Prostate gland (tissue), 2 donors: ENCODE measurements around the gene PRDM1. TPM values are rescaled to one million over a fixed set of nuclear protein-coding genes. Genes with fewer than 3 reads are reported as not detected.

ENCODE experiments used
- DNase-seq: peaks from one replicate; pipeline ENCODE4 v3.0.0-alpha.2; 2019; ENCODE audit warnings: low spot score
- H3K27ac ChIP-seq, 2 donors: fragments of 200-600 bp; sonication (generic); 2 replicates each; pipeline ENCODE4 v1.5.1; 2017 to 2019
- H3K27me3 ChIP-seq: fragments of 200-600 bp; sonication (generic); replicated peaks from 2 replicates; pipeline ENCODE4 v1.5.1; 2019; ENCODE audit not compliant: insufficient read depth
- H3K36me3 ChIP-seq, 2 donors: fragments of 200-600 bp; sonication (generic); 1 replicate in 1 of 2; 2 replicates in 1 of 2; pipeline versions ENCODE4 v1.5.1 to v1.8.1; 2017 to 2019
- H3K4me1 ChIP-seq: fragments of 200-600 bp; sonication (generic); replicated peaks from 2 replicates; pipeline ENCODE4 v1.5.1; 2019
- H3K4me3 ChIP-seq, 2 donors: fragments of 200-600 bp; sonication (generic); 2 replicates each; pipeline ENCODE4 v1.5.1; 2017 to 2019
- H3K9me3 ChIP-seq: fragments of 200-600 bp; sonication (generic); 2 replicates; pipeline ENCODE4 v1.5.1; 2017
- POLR2A ChIP-seq: fragments of 450-650 bp; IDR thresholded peaks from one replicate; pipeline ENCODE4 v1.6.1; 2016; ENCODE audit warnings: antibody characterized with exemption, mild to moderate bottlenecking
- POLR2AphosphoS5 ChIP-seq: sonication (generic); formaldehyde crosslinking; IDR thresholded peaks from one replicate; pipeline ENCODE4 v1.6.1; 2017; ENCODE audit warnings: antibody characterized with exemption
- WGBS: methylation state at CpG from one replicate; pipeline ENCODE4 v1.1.5; 2018; 5-methylcytosine and 5-hydroxymethylcytosine counted together
- intact Hi-C: fragments of 100-400 bp; cut with DNase I; formaldehyde crosslinking; loops from one replicate; pipeline ENCODE4 v1.14.2; 2022
- total RNA-seq, 2 donors: library from RNA; depleted of rRNA; stranded (reverse); fragments of >200 nt; gene quantifications; one replicate each; pipeline ENCODE4 v1.1.0, GENCODE V29; 2016
- TF ChIP-seq, protein P1 (sequence below), 4 experiments: fragments of 200-600 bp in 2 of 4; fragments of 450-650 bp in 2 of 4; sonication (generic) in 2 of 4; IDR thresholded peaks; 1 replicate in 3 of 4; 2 replicates in 1 of 4; pipeline ENCODE4 v1.5.1; 2016 to 2019; ENCODE audit warnings: antibody characterized with exemption in 4 of 4, mild to moderate bottlenecking in 2 of 4, moderate library complexity in 2 of 4

PRDM1 gene
- total RNA-seq, 2 donors from 2014 or later: 3.5 TPM

DNA sequence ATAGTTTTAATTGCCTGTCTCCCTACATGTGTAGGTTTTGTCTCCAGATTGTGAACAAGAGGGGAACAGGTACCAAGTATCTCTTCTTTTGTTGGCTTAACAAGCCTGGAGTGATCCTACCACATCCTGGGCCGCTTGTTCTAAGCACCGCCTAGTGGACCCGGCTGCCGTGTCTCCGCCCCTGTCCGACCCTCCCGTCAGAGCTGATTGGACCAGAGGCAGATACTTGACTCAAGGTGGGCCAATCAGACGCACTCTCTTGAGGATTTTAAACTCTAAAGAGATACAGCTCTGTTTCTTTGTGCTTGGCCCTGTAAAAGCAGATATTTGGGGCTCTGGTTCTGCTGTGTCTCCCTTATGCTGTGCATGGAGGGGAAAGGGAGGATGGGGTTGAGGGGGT lies 68.2 kb downstream of the PRDM1 start:
- no peaks in the 10 kb centered on the region for H3K36me3 ChIP-seq
- 95% methylated on average over 8 of the region's 8 CpGs for WGBS
- H3K27me3 ChIP-seq: no peaks in the 10 kb centered on the region
- intact Hi-C loops: no loop called here
- H3K9me3 ChIP-seq: no peaks in the 10 kb centered on the region
- no peak overlapping the region for H3K4me3 ChIP-seq
- no peaks in the 10 kb centered on the region for H3K4me1 ChIP-seq
- no peak for DNase-seq
- TF ChIP-seq POLR2AphosphoS5 (no peak), POLR2A (no peak)
- TF ChIP-seq, protein P1, sequence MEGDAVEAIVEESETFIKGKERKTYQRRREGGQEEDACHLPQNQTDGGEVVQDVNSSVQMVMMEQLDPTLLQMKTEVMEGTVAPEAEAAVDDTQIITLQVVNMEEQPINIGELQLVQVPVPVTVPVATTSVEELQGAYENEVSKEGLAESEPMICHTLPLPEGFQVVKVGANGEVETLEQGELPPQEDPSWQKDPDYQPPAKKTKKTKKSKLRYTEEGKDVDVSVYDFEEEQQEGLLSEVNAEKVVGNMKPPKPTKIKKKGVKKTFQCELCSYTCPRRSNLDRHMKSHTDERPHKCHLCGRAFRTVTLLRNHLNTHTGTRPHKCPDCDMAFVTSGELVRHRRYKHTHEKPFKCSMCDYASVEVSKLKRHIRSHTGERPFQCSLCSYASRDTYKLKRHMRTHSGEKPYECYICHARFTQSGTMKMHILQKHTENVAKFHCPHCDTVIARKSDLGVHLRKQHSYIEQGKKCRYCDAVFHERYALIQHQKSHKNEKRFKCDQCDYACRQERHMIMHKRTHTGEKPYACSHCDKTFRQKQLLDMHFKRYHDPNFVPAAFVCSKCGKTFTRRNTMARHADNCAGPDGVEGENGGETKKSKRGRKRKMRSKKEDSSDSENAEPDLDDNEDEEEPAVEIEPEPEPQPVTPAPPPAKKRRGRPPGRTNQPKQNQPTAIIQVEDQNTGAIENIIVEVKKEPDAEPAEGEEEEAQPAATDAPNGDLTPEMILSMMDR (IDR thresholded peaks at IDR 0.05): no peak
- H3K27ac ChIP-seq: no peak overlapping the region

GRCh38 chr6:106155219-106155830 lies 69.2 kb downstream of the PRDM1 start:
- Histone ChIP-seq H3K4me3 (no peak overlapping the region), H3K36me3 (no peaks in the 10 kb centered on the region), H3K27me3 (no peaks in the 10 kb centered on the region), H3K4me1 (no peaks in the 10 kb centered on the region), H3K27ac (no peak overlapping the region), H3K9me3 (no peaks in the 10 kb centered on the region)
- WGBS: 73% methylated on average over 12 of the region's 12 CpGs
- TF ChIP-seq, protein P1 (IDR thresholded peaks at IDR 0.05): no peak
- no peak for TF ChIP-seq POLR2AphosphoS5
- TF ChIP-seq POLR2A: no peak
- no peak for DNase-seq
- intact Hi-C loops: no loop called here

GRCh38 chr6:106156413-106156812 lies 70.3 kb downstream of the PRDM1 start:
- Histone ChIP-seq H3K9me3 (no peaks in the 10 kb centered on the region), H3K27ac (no peak overlapping the region), H3K36me3 (no peaks in the 10 kb centered on the region), H3K27me3 (no peaks in the 10 kb centered on the region), H3K4me3 (no peak overlapping the region), H3K4me1 (no peaks in the 10 kb centered on the region)
- WGBS: 58% methylated on average over 3 of the region's 3 CpGs
- DNase-seq: no peak
- TF ChIP-seq, protein P1 (IDR thresholded peaks at IDR 0.05): no peak
- intact Hi-C loops: no loop called here

DNA sequence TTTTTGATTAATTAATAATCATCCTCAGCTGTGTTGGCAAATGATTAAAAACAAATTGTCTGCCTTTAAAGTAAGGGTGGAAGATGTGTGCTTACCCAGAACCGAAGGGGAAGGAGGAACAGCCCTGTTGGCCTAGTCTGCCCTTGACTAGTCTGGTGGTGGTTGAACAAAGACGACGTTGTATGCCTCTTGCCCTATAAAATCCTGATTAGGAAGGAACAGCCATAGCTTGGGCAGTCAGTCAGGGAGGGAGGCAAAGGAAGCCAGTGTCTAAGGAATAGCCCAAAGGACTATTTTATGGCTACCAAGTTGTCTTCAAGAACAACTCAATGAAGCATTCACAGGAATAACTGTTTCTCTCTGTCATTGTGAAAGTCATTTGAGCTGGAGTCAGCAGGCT lies 70.7 kb downstream of the PRDM1 start:
- Histone ChIP-seq H3K36me3 (no peaks in the 10 kb centered on the region), H3K27ac (no peak overlapping the region), H3K27me3 (no peaks in the 10 kb centered on the region), H3K4me3 (no peak overlapping the region), H3K9me3 (no peaks in the 10 kb centered on the region), H3K4me1 (no peaks in the 10 kb centered on the region)
- no peak for DNase-seq
- TF ChIP-seq POLR2A: no peak
- TF ChIP-seq, protein P1 (IDR thresholded peaks at IDR 0.05): no peak
- WGBS: 20% methylated on average over 3 of the region's 3 CpGs
- intact Hi-C loops: no loop called here

- H3K9me3 ChIP-seq: no peaks in the 10 kb centered on the region
- H3K4me1 ChIP-seq: no peaks in the 10 kb centered on the region
- H3K27ac ChIP-seq: no peak overlapping the region
- no peak for DNase-seq
- H3K36me3 ChIP-seq: no peaks in the 10 kb centered on the region
- no peak for TF ChIP-seq POLR2A
- no peak for TF ChIP-seq POLR2AphosphoS5
- TF ChIP-seq, protein P1 (IDR thresholded peaks at IDR 0.05): no peak
- no peak overlapping the region for H3K4me3 ChIP-seq
- no peaks in the 10 kb centered on the region for H3K27me3 ChIP-seq
- intact Hi-C loops: no loop called here
- WGBS: 43% methylated on average over 1 of the region's 1 CpG
These were observed 72.7 kb downstream of the PRDM1 start for GRCh38 chr6:106158816-106159215.
